ENCODE data around the gene ELAVL1.

DNA sequence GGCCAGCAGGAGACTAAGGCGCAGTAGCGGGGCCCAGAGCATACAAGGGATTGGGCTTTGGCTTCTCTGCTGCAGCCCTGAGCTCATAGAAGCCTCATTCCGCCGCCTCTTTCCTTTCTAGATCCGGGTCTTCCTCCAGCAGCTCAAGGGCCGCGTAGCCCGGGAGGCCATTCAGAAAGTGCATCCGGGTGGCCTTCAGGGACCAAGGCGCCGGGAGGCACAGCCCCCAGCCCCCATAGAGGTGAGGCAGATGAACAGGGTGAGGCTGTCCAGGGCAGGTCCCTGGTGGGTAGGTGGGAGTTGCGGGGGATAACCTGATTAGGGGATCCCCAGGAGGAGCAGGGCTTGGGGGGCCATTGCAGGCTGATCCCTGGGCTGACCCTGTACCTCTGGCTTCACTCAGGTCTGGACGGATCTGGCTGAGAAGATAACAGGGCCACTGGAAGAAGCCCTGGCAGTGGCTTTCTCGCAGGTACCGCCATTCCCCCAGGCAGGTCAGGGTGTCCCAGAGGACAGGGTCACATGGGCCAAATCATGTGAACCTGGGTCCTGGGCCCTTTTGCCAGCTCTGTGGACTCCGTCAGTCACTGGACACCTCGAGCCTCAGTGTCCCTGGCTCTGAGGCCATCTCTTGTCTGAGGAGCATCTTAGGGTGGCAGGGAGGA, 84.0 kb downstream of the ELAVL1 start:
- TF ChIP-seq POLR2A (IDR thresholded peaks at IDR 0.05): no peak
- TF ChIP-seq, protein P1, sequence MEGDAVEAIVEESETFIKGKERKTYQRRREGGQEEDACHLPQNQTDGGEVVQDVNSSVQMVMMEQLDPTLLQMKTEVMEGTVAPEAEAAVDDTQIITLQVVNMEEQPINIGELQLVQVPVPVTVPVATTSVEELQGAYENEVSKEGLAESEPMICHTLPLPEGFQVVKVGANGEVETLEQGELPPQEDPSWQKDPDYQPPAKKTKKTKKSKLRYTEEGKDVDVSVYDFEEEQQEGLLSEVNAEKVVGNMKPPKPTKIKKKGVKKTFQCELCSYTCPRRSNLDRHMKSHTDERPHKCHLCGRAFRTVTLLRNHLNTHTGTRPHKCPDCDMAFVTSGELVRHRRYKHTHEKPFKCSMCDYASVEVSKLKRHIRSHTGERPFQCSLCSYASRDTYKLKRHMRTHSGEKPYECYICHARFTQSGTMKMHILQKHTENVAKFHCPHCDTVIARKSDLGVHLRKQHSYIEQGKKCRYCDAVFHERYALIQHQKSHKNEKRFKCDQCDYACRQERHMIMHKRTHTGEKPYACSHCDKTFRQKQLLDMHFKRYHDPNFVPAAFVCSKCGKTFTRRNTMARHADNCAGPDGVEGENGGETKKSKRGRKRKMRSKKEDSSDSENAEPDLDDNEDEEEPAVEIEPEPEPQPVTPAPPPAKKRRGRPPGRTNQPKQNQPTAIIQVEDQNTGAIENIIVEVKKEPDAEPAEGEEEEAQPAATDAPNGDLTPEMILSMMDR (IDR thresholded peaks at IDR 0.05): no peak
- no peak for TF ChIP-seq POLR2AphosphoS5 (IDR thresholded peaks at IDR 0.05)
- TF ChIP-seq EP300 (IDR thresholded peaks at IDR 0.05): no peak
